Heart left ventricle (tissue), 13 donors: ENCODE results near the gene SRGAP3.

Source experiments
- CTCF ChIP-seq, 12 donors: fragments of 200-600 bp; sonication (generic) in 4 of 12; IDR thresholded peaks; one replicate each; pipeline versions ENCODE4 v1.5.0 to v1.8.0; 2018 to 2022; ENCODE audit warnings: antibody characterized with exemption in 12 of 12, mild to moderate bottlenecking in 5 of 12
- POLR2A ChIP-seq, 2 donors: fragments of 450-650 bp; IDR thresholded peaks; one replicate each; pipeline ENCODE4 v1.6.1; 2017; ENCODE audit warnings: antibody characterized with exemption in 2 of 2, mild to moderate bottlenecking in 2 of 2, moderate library complexity in 2 of 2
- donor health status: ischemic (EF 13 %, LVEDD 7.1; RV severe dilation, severe dysfunction).
- donor health status: DM: no; HTN: yes; CAD: no.
- donor health status: DM: no; HTN: no; CAD: no.
- donor health status: ischemic (EF 25% LVEDD 6.9; RV normal size, moderate dysfunction).
- donor health status: ischemic (EF 25% LVEDD 5.7; RV mildly dilated, moderate dysfunction).
- donor health status: ischemic (EF 35%, LVEDD 5.7; RV mildly dilated, moderate dysfunction).
- donor health status: nonischemic (EF 11% LVEDD 7.7; RV severe dilation, severe dysfunction).
- donor health status: DM: yes; HTN: yes; CAD: no.
- donor health status: PGD.
- donor health status: ischemic (EF 29% LVEDD 5.4; RV normal size, mild dysfunction).
- donor health status: nonischemic (EF 23%, LVEDD 6.1; RV moderate dilation, normal function).

GRCh38 chr3:9101286-9101685 lies 148.2 kb downstream of the SRGAP3 start:
- TF ChIP-seq CTCF (IDR thresholded peaks at IDR 0.05) (no peak), POLR2A (IDR thresholded peaks at IDR 0.05) (no peak)
